Mucosa of stomach (tissue), 1 donor: Measurements from ENCODE around the gene HACD1.
"Not testable (repeated sequence)": the region's sequence is repeated elsewhere in the genome, so short reads cannot be mapped to it uniquely, and the experiment has no call there.

Experiments
- H3K27me3 ChIP-seq: one replicate; pipeline ENCODE4 v1.7.0; 2013; ENCODE audit warnings: mild to moderate bottlenecking, low read length; ENCODE audit not compliant: control insufficient read depth, insufficient read depth
- H3K36me3 ChIP-seq: one replicate; pipeline ENCODE4 v1.7.0; 2013; ENCODE audit warnings: low read length; ENCODE audit not compliant: control insufficient read depth, insufficient read depth
- H3K4me1 ChIP-seq: one replicate; pipeline ENCODE4 v1.7.0; 2013; ENCODE audit warnings: mild to moderate bottlenecking, low read length; ENCODE audit not compliant: control insufficient read depth, insufficient read depth
- H3K4me3 ChIP-seq: one replicate; pipeline ENCODE4 v1.7.0; 2013; ENCODE audit warnings: low read length
- H3K9ac ChIP-seq: one replicate; pipeline ENCODE4 v1.7.0; 2013; ENCODE audit warnings: mild to moderate bottlenecking, low read length, moderate library complexity
- H3K9me3 ChIP-seq: one replicate; pipeline ENCODE4 v1.7.0; 2013; ENCODE audit warnings: mild to moderate bottlenecking, low read length, moderate library complexity; ENCODE audit not compliant: control insufficient read depth
- donor health status: Pancreatic carcinoma.

Gene HACD1

DNA sequence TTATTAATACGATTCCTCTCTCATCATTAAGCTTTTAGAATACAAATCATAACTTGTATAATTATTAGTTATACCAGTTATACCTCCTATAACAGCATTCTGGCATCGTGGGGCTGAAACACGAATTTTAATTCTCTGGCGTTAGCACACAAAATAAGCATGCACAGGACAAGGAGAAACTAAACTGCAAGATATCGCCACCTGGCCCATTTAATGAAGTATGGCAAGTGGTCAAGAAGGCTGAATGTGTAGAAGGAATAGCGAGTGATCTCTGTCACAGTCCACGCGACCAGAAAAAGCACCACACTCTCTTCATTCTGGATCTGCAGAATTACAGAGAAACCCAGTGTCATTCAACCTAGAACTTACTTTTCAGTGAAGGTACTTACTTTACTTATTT, 18.1 kb downstream of the HACD1 start:
- H3K9me3 ChIP-seq = no peaks in the 10 kb centered on the region
- no peak overlapping the region for H3K9ac ChIP-seq
- no peaks in the 10 kb centered on the region for H3K27me3 ChIP-seq
- H3K36me3 ChIP-seq = no peaks in the 10 kb centered on the region
- no peak overlapping the region for H3K4me3 ChIP-seq
- no peaks in the 10 kb centered on the region for H3K4me1 ChIP-seq

DNA sequence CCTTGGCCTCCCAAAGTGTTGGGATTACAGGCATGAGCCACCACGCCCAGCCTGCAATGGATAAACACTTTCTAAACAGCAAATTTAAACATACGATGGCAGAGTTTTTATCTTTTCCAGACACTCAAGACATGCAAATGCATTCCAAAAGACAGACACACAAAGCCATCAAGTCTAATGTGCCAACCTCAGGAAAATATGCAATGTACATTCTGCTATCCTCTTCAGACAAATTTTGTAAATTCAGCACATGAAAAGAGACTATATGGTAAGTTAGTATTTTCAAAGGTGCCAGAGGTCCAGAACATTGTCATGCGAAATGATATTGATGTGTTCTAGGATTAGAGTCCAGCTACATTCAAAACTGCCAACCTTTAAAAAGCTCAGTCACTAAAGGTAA, 19.8 kb downstream of the HACD1 start:
- no peaks in the 10 kb centered on the region for H3K27me3 ChIP-seq
- H3K36me3 ChIP-seq = no peaks in the 10 kb centered on the region
- H3K4me3 ChIP-seq = no peak overlapping the region
- no peaks in the 10 kb centered on the region for H3K9me3 ChIP-seq
- H3K4me1 ChIP-seq = no peaks in the 10 kb centered on the region
- H3K9ac ChIP-seq = no peak overlapping the region

DNA sequence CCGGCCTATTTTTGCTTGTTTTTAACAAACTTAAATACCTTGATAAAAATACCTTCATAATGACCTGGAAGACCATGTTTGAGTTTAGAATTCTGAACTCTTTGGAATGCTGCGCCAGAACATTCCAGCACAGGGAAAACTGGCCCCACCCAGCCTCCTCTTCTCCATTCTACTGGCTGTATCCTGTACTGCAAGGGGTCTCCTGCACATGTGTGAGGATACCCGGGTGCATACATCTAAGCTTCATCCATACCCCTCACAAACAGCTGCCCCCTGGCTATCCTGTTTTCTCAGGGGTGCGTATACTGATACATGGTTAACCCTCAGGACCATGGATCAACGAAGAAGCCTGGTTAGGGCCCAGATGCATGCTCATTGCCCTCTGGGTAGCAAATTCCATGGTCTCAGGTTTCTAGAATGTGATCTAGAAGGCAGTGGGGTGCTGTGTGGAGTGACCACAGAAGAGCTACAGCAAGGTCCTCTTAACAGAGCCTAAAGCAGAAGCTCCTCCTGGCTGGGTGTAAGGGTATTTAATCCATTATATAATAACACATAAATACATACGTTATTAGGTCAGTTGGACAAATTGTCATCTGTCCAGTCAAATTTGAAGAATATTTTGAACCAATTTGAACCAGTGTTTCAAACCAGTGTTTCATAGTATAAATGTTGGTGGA, 26.1 kb downstream of the HACD1 start:
- Histone ChIP-seq H3K9me3 (no peaks in the 10 kb centered on the region), H3K27me3 (no peaks in the 10 kb centered on the region), H3K36me3 (no peaks in the 10 kb centered on the region), H3K4me1 (no peaks in the 10 kb centered on the region), H3K4me3 (no peak overlapping the region), H3K9ac (no peak overlapping the region)

DNA sequence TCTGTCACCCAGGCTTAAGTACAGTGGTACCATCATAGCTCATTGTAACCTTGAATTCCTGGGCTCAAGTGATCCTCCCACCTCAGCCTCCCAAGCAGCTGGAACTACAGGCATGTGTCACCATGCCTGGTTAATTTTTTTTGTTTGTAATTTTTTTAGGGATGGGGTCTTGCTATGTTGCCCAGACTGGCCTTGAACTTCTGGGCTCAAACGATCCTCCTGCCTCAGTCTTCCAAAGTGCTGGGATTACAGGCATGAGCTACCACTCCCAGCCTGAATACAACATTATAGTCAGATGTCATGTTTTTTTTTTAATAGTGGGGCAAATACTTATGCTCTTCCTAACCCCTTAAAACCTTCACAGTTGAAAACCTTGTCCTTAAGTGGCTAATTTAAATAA, 27.9 kb downstream of the HACD1 start:
- not testable (repeated sequence) for H3K9ac ChIP-seq, H3K4me1 ChIP-seq, H3K27me3 ChIP-seq, H3K36me3 ChIP-seq, H3K9me3 ChIP-seq, H3K4me3 ChIP-seq

DNA sequence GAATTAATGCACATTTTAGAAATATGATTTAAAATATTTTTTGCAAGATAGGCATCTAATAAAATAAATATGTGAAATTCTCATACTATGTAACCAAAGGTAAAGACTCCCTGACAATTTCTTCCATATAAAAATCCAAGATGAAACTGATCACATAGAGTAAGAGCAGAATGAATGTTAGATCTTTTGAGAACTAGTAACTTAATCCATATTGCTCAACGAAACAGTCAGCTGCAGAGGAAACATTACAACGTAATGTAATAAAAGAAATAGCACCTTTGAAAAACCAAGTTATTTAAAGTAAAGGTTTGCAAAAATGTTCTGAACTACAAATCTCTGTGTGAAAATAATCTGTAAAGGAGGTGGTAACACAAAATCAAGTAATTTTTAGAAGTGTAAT, 28.8 kb downstream of the HACD1 start:
- Histone ChIP-seq H3K9ac (no peak overlapping the region), H3K4me3 (no peak overlapping the region), H3K36me3 (no peaks in the 10 kb centered on the region), H3K9me3 (no peaks in the 10 kb centered on the region), H3K4me1 (no peaks in the 10 kb centered on the region), H3K27me3 (no peaks in the 10 kb centered on the region)

DNA sequence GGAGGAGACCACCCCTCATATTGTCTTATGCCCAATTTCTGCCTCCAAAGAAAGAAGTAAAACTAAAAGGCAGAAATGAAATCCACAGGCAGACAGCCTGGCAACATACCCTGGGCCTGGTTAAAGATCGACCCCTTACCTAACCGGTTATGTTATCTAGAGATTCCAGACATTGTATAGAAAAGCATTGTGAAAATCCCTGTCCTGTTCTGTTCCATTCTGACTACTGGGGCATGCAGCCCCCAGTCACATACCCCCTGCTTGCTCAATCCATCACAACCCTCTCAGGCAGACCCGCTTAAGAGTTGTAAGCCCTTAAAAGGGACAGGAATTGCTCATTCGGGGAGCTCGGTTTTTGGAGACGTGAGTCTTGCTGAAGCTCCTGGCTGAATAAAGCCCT, 29.9 kb downstream of the HACD1 start:
- not testable (repeated sequence) for H3K9me3 ChIP-seq, H3K4me3 ChIP-seq, H3K36me3 ChIP-seq, H3K27me3 ChIP-seq, H3K4me1 ChIP-seq, H3K9ac ChIP-seq

DNA sequence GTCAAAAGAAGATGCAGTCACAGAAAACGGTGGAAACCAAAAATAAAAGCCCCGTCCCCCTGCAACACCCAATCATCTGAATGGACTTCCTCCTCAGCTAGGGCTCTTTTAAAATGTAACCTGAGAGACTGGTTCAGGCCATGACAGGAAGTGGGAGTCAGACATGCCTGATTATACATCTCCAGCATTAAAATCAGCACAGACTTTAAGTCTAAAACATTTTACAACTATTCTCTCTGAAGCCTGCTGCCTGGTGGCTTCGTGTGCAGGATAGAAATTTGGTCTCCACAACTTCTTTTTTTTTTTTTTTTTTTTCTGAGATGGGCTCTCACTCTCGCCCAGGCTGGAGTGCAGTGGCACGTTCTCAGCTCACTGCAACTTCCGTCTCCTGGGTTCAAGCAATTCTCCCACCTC, 30.3 kb downstream of the HACD1 start:
- Histone ChIP-seq H3K36me3 (no peaks in the 10 kb centered on the region), H3K4me1 (no peaks in the 10 kb centered on the region), H3K27me3 (no peaks in the 10 kb centered on the region), H3K9ac (no peak overlapping the region), H3K9me3 (no peaks in the 10 kb centered on the region), H3K4me3 (no peak overlapping the region)

DNA sequence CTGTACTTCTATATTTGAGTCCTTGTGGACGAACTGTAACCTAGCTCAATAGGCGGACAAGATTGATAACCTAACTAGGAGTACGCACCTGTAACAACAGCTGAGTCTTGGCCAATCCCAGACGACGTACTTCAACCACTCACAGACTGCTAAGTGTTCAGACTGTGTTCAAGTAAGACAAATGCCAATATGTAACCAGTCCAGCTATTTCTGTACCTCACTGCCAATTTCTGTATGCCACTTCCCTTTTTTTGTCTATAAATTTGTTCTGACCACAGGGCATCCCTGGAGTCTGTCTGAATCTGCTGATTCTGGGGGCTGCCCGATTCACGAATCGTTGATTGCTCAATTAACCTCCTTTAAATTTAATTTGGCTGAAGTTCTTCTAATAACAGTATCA, 32.2 kb downstream of the HACD1 start:
- Histone ChIP-seq H3K27me3 (no peaks in the 10 kb centered on the region), H3K4me1 (no peaks in the 10 kb centered on the region), H3K9me3 (no peaks in the 10 kb centered on the region), H3K36me3 (no peaks in the 10 kb centered on the region), H3K9ac (no peak overlapping the region), H3K4me3 (no peak overlapping the region)

DNA sequence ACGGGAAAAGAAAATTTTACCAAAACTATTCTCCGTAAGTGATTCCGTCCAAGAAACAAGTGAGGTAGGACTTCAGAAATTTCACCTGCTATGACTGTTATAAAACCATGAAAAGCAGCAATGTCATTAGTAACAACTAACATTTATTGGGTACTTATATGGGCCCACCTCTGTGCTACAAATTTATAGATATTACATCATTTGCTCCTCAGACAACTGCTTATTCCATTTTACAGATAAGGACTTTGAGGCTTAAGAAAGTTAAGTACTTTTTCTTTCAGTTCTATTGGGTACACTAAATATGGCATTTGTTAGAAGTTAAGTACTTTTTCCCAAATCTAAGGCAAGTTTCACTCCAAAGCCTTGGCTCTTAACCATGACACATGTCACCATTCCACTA, 36.3 kb downstream of the HACD1 start:
- H3K9me3 ChIP-seq = no peaks in the 10 kb centered on the region
- no peaks in the 10 kb centered on the region for H3K36me3 ChIP-seq
- H3K27me3 ChIP-seq = no peaks in the 10 kb centered on the region
- H3K4me1 ChIP-seq = no peaks in the 10 kb centered on the region
- no peak overlapping the region for H3K4me3 ChIP-seq
- no peak overlapping the region for H3K9ac ChIP-seq

DNA sequence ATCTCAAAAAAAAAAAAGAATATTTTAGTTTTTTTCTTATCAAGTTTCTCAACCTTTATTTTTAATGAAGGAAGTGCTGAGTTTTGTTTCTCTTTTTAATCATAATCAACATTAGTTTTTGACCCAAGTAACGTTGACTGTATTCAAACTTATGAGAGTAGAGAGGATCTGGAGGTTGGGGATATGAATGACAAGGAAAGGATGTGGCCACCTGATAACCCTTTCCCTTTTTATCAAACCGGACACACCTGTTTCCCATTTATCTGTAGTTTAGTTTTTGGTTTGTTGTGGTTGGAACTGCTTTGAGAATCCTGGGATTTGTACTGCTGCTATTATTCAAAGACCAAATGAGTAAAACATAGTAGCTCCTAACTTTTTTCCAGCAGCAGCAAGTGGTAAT, 38.6 kb downstream of the HACD1 start:
- Histone ChIP-seq H3K4me3 (no peak overlapping the region), H3K9me3 (no peaks in the 10 kb centered on the region), H3K4me1 (no peaks in the 10 kb centered on the region), H3K36me3 (no peaks in the 10 kb centered on the region), H3K9ac (no peak overlapping the region), H3K27me3 (no peaks in the 10 kb centered on the region)

DNA sequence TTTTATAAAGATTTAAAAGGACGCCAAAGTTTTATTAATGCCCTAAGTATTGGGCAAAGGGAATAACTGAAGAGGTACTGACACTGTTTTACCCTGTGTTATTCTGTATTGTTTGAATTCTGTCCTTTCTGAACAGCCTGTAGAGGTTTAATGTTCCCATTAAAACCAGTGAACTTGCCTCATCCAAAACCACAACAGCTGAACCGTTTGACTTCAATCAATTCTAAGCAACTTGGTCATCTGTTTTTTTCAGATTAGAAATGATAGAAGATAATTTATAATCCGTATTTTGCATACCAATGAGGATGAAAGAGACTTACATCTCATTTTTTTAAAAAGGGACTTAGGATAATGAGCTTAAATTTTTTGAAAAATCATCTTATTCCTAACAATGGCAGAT, 40.4 kb downstream of the HACD1 start:
- Histone ChIP-seq H3K9me3 (no peaks in the 10 kb centered on the region), H3K9ac (no peak overlapping the region), H3K4me1 (no peaks in the 10 kb centered on the region), H3K36me3 (no peaks in the 10 kb centered on the region), H3K27me3 (no peaks in the 10 kb centered on the region), H3K4me3 (no peak overlapping the region)

DNA sequence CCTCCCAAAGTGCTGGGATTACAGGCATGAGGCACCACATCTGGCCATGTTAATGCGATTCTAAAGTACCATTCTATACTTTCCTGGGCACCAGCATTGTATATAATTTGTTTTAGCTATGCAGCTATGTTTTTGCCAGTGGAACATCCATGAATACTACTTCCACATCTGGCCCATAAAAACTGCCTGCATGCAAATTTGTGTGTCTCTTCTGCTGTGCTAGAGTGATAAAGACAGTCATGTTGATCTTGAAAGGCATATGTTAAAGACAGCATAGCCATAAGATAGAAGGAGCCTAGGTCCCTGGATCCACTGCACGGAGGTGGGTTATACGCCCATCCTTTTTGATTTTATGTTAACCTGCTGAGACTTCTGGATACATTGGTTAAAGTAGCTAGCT, 52.3 kb downstream of the HACD1 start:
- H3K9me3 ChIP-seq = no peaks in the 10 kb centered on the region
- H3K4me3 ChIP-seq = no peak overlapping the region
- no peak overlapping the region for H3K9ac ChIP-seq
- no peaks in the 10 kb centered on the region for H3K4me1 ChIP-seq
- H3K27me3 ChIP-seq = no peaks in the 10 kb centered on the region
- no peaks in the 10 kb centered on the region for H3K36me3 ChIP-seq

DNA sequence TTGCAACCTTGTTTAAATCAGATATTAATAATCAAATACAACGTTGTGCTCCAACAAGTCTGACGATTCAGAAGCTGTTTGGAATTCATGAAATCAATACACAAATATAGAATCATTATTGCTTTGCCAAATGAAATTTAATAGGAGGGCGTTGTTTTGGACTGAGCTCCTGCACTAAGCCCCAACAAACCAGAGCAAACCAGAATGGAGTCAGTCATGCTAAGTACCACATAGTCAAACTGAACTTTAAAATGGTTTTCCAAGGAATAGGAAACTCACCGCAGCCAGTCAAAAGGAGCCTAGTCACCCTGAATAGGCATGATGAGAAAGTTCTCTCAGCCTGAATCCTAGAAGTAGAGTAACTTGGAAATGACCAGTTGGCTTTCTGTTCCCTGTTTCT, 53.7 kb downstream of the HACD1 start:
- no peak overlapping the region for H3K4me3 ChIP-seq
- no peaks in the 10 kb centered on the region for H3K27me3 ChIP-seq
- no peak overlapping the region for H3K9ac ChIP-seq
- no peaks in the 10 kb centered on the region for H3K9me3 ChIP-seq
- H3K36me3 ChIP-seq = no peaks in the 10 kb centered on the region
- no peaks in the 10 kb centered on the region for H3K4me1 ChIP-seq
